Measurements from ENCODE around the gene ATF7IP.

DNA sequence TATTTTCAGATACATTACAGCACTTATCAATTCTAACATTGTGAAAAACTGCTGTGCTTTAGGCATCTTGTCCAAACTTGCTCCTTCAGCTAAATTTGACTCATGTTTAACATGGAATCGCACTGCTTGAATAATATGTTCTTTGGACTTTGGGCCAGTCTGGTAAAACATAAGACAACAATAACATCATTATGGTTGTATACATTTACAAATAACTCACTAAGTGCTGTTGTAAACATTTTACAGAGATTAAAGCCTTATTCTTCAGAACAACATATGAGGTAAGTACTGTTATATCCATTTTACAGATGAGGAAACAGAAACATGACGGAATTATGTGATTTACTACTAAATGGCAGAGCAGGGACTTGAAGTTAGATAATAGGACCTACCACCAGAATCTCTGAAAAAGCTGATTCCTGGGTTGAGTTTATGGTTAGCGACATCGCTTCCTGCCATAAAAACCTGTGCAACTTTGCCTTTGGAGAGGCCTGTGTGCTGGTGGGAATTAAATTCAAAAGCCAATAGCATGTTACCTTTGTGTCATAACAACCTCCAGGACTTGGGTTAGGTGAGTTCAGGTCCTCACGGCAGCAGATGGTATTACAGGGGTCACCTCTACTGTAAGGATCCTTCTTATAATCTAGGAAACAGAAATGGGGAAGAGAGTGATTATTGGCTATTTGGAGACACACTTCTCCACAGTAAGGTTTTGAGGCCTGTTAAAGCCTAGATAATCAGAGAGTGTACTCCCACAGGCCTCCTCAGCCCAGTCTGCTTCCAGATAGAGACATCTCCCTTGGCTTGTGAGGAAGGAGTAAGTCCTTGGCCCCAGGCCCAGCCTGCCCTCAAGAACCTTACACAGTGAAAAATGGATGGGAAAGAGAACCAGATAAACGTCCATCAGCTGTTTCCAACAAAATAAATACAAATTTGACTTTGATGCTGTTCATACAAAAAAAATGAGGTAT is 140.4 kb downstream of the ATF7IP start:
- no peak for TF ChIP-seq POLR2A (IDR thresholded peaks at IDR 0.05)
- TF ChIP-seq, protein P1, sequence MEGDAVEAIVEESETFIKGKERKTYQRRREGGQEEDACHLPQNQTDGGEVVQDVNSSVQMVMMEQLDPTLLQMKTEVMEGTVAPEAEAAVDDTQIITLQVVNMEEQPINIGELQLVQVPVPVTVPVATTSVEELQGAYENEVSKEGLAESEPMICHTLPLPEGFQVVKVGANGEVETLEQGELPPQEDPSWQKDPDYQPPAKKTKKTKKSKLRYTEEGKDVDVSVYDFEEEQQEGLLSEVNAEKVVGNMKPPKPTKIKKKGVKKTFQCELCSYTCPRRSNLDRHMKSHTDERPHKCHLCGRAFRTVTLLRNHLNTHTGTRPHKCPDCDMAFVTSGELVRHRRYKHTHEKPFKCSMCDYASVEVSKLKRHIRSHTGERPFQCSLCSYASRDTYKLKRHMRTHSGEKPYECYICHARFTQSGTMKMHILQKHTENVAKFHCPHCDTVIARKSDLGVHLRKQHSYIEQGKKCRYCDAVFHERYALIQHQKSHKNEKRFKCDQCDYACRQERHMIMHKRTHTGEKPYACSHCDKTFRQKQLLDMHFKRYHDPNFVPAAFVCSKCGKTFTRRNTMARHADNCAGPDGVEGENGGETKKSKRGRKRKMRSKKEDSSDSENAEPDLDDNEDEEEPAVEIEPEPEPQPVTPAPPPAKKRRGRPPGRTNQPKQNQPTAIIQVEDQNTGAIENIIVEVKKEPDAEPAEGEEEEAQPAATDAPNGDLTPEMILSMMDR (IDR thresholded peaks at IDR 0.05) = no peak
